HEK293T (cell line): ENCODE measurements around the gene PTGR3.

Experiments used
- ELF4 ChIP-seq: fragments of 450-650 bp; IDR thresholded peaks from 2 replicates; pipeline ENCODE4 v1.6.1; 2017; ENCODE audit warnings: antibody characterized with exemption
- FOXA1 ChIP-seq: fragments of 450-650 bp; IDR thresholded peaks from 2 replicates; pipeline ENCODE4 v1.6.1; 2016; ENCODE audit warnings: mild to moderate bottlenecking
- FOXK2 ChIP-seq: fragments of 450-650 bp; IDR thresholded peaks from 2 replicates; pipeline ENCODE4 v1.6.1; 2016; ENCODE audit warnings: mild to moderate bottlenecking
- FOXM1 ChIP-seq: fragments of 450-650 bp; IDR thresholded peaks from 2 replicates; pipeline ENCODE4 v1.6.1; 2017; ENCODE audit warnings: mild to moderate bottlenecking, borderline replicate concordance
- HDGF ChIP-seq: fragments of 450-650 bp; IDR thresholded peaks from 2 replicates; pipeline ENCODE4 v1.6.1; 2017; ENCODE audit warnings: antibody characterized with exemption, borderline replicate concordance
- L3MBTL2 ChIP-seq: fragments of 450-650 bp; conservative IDR thresholded peaks from 2 replicates; pipeline ENCODE4 v1.6.1; 2016; ENCODE audit warnings: mild to moderate bottlenecking
- LEF1 ChIP-seq: fragments of 450-650 bp; IDR thresholded peaks from 2 replicates; pipeline ENCODE4 v1.6.1; 2017; ENCODE audit warnings: mild to moderate bottlenecking, borderline replicate concordance
- NFRKB ChIP-seq: fragments of 450-650 bp; IDR thresholded peaks from 2 replicates; pipeline ENCODE4 v1.6.1; 2016; ENCODE audit warnings: mild to moderate bottlenecking, moderate library complexity
- SP1 ChIP-seq: fragments of 450-650 bp; IDR thresholded peaks from 2 replicates; pipeline ENCODE4 v1.6.1; 2017
- ZNF384 ChIP-seq: fragments of 450-650 bp; IDR thresholded peaks from 2 replicates; pipeline ENCODE4 v1.6.1; 2016

DNA sequence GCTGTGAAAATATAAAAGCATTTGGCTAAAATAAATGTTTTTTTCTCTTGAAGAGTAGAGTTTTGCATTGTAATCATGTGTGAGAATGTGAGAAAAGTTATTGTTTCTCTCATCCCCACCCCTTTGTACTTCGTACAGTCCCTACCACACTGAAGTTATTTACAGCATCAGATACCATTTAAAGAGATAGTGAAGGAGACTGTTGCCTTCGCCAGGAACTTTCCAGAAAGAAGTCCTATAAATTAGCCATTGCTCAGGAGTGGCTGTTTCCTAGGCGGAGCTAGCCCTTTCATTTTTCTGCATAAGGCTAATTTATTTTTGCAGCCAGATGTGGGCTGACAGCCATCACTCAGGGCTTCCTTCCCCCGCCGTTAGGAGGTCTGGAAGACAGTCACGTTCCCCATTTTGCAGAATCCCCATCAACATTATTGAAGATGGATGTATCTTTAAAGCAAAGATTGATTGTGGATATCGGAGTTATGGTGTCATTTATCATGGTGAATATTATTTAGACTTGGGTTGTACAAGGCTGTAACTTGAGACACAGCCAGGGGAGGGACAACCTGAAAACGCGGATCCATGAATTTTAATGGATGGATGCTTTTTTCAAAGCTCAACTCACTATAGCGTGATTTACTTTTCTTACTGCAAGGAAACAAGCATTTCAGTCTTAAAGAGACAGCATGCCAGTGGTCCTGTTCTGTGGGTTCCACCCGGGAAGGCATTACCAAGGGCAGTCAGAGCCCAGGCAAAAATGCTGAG, 18.8 kb upstream of the PTGR3 start:
- TF ChIP-seq ZNF384: no peak
- TF ChIP-seq FOXM1: no peak
- no peak for TF ChIP-seq FOXK2
- no peak for TF ChIP-seq SP1
- TF ChIP-seq LEF1: no peak
- TF ChIP-seq NFRKB: no peak
- no peak for TF ChIP-seq FOXA1
- no peak for TF ChIP-seq ELF4
- TF ChIP-seq HDGF: no peak
- no peak for TF ChIP-seq L3MBTL2
